ENCODE data around the gene THUMPD3.

The THUMPD3 gene

DNA sequence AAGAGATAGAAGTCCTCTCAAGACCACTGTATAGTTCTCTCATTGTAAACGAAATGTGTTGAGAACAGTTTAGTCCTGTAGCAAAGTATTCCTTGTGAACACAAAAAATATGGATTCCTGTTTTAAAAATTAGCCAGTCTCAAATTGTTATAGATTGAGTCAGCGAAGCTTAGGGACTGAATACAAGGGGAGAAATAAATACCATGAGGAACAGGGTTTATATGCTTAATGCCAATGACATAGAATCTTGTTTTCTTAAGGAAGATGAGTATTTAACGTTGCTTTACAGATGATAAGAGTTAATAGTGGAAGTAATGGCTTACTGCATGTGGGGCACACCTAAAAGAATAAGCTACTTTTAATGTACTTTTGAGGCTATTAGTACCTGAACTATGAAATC, 72.5 kb downstream of the THUMPD3 start:
- H3K9me3 ChIP-seq (ENCODE audit: low read length): no peaks in the 10 kb centered on the region
- H3K36me3 ChIP-seq (ENCODE audit: insufficient read depth, low read length): peaks cover 91% of the 10 kb centered on the region
- H3K27ac ChIP-seq (ENCODE audit: low read depth, low read length): no peak overlapping the region
- H3K9ac ChIP-seq (ENCODE audit: low read length): no peak overlapping the region
- no peak overlapping the region for H3K4me3 ChIP-seq (ENCODE audit: low read depth in 1 of 2, low read length in 2 of 2)
- no peaks in the 10 kb centered on the region for H3K27me3 ChIP-seq (ENCODE audit: control insufficient read depth in 1 of 2, insufficient read depth in 2 of 2, low read length in 2 of 2)
- peaks cover 2% of the 10 kb centered on the region for H3K4me1 ChIP-seq (ENCODE audit: insufficient read depth, low read length)

All from muscle layer of colon (tissue), 2 donors.